Right cardiac atrium (tissue), 5 donors: ENCODE measurements around the gene CNP. TPM values are rescaled to one million over a fixed set of nuclear protein-coding genes. Genes with fewer than 3 reads are reported as not detected.
A peak's percentile ranks its signal among the peaks of the same experiment; 100 is the strongest.
"Not testable (repeated sequence)": the region's sequence is repeated elsewhere in the genome, so short reads cannot be mapped to it uniquely, and the experiment has no call there.

Experiments used
- ATAC-seq, 2 donors: fragments of 200-7000 bp; cut with Tn5 transposase; one replicate each; pipeline versions ENCODE4 v1.8.0 to v1.9.1; 2020; ENCODE audit warnings: moderate library complexity in 2 of 2, mild to moderate bottlenecking in 1 of 2
- DNase-seq, 3 donors: peaks; one replicate each; pipeline ENCODE4 v3.0.0-alpha.2; 2020
- H3K27ac ChIP-seq: one replicate; pipeline ENCODE4 v1.5.1; 2013; ENCODE audit warnings: mild to moderate bottlenecking, low read length, control low read depth, moderate library complexity
- H3K27me3 ChIP-seq: one replicate; pipeline ENCODE4 v1.6.1; 2013; ENCODE audit not compliant: control insufficient read depth, insufficient read depth
- H3K4me1 ChIP-seq: one replicate; pipeline ENCODE4 v1.6.1; 2013; ENCODE audit warnings: low read length; ENCODE audit not compliant: control insufficient read depth, insufficient read depth
- H3K4me3 ChIP-seq: one replicate; pipeline ENCODE4 v1.5.1; 2013; ENCODE audit warnings: low read length, control low read depth
- H3K9me3 ChIP-seq: one replicate; pipeline ENCODE4 v1.6.1; 2013; ENCODE audit warnings: low read length; ENCODE audit not compliant: control insufficient read depth
- WGBS: extraction: QIAGEN DNeasy Blood & Tissue Kit; methylation state at CpG from one replicate; pipeline ENCODE4 v1.1.7; 2013; 5-methylcytosine and 5-hydroxymethylcytosine counted together
- intact Hi-C, 4 donors: fragments of 100-400 bp; cut with DNase I; formaldehyde crosslinking; loops; one replicate each; pipeline versions ENCODE4 v1.11.0 to v1.14.0; 2022 to 2023
- polyA plus RNA-seq: library from polyadenylated mRNA; stranded (reverse); fragments of 200-250 nt; gene quantifications from one replicate; pipeline ENCODE4 v1.2.3, GENCODE V29; 2013
- total RNA-seq, 4 donors: library from RNA; stranded (reverse); fragmentation: NEBNext Ultra II Directional; extraction: Animal tissue kit (Norgen Biotek cat#: 25700); gene quantifications; one replicate each; pipeline ENCODE4 v1.2.1, GENCODE V29; 2021
- donor health status: healthy with polysubstance abuse.
- donor health status: DM: no; HTN: yes; CAD: no.
- donor health status: DM: no; HTN: no; CAD: no.
- donor health status: DM: no; HTN: yes; CAD: no; lungs with severe emphysema.
- donor health status: DM: yes; HTN: yes; CAD: no.

The CNP gene
- total and polyA plus RNA-seq, 5 donors: 32.1 to 41.1 (median 38.8) TPM

- no peak overlapping the region for H3K27ac ChIP-seq
These were observed 44.4 kb downstream of the CNP start for GRCh38 chr17:42010898-42011516.

GRCh38 chr17:42012363-42012762 is 45.8 kb downstream of the CNP start:
- not testable (repeated sequence) for H3K27me3 ChIP-seq, H3K9me3 ChIP-seq, ATAC-seq, H3K4me3 ChIP-seq, H3K27ac ChIP-seq, H3K4me1 ChIP-seq, DNase-seq
- intact Hi-C loops: loop anchor here in 1 of 4 donors (5.0 kb wide), 1 partner anchor 45 kb away; the partner anchor contains the start of gene CNP
- WGBS: 83% methylated on average over 4 of the region's 4 CpGs

More at GRCh38 chr17:42010898-42011516, 44.4 kb downstream of the CNP start:
- intact Hi-C loops: loop anchor here in 1 of 4 donors (5.0 kb wide), 1 partner anchor 44 kb away; the partner anchor contains the start of gene CNP
- ATAC-seq: no peak
- H3K4me3 ChIP-seq: no peak overlapping the region
- WGBS: 95% methylated on average over 3 of the region's 3 CpGs
- no peaks in the 10 kb centered on the region for H3K9me3 ChIP-seq
- peaks cover 7% of the 10 kb centered on the region for H3K4me1 ChIP-seq
- H3K27me3 ChIP-seq: no peaks in the 10 kb centered on the region
- no peak for DNase-seq

GRCh38 chr17:42013740-42014139 is 47.1 kb downstream of the CNP start:
- H3K4me1 ChIP-seq, H3K9me3 ChIP-seq, H3K27ac ChIP-seq, H3K27me3 ChIP-seq, ATAC-seq, DNase-seq, H3K4me3 ChIP-seq: not testable (repeated sequence)
- intact Hi-C loops: loop anchor here in 1 of 4 donors (5.0 kb wide), 1 partner anchor 46 kb away; the partner anchor contains the start of gene CNP
- 93% methylated on average over 12 of the region's 12 CpGs for WGBS

GRCh38 chr17:42016411-42016831 is 49.8 kb downstream of the CNP start:
- Histone ChIP-seq H3K27ac (peak overlapping the region; percentile 69), H3K4me1 (peaks cover 6% of the 10 kb centered on the region), H3K4me3 (peak overlapping the region; percentile 73), H3K27me3 (no peaks in the 10 kb centered on the region), H3K9me3 (no peaks in the 10 kb centered on the region)
- intact Hi-C loops: loop anchor here in 1 of 4 donors (5.0 kb wide), 1 partner anchor 49 kb away; the partner anchor contains the start of gene CNP
- 1% methylated on average over 12 of the region's 12 CpGs for WGBS
- DNase-seq (no peak), ATAC-seq (no peak)

GRCh38 chr17:42016941-42017865 is 50.6 kb downstream of the CNP start, which contains the start of gene DNAJC7:
TSS of gene DNAJC7 (minus strand) at chr17:42017439. CDS start at chr17:42017416, 23 bp downstream.
- under 1% methylated on average over 70 of the region's 70 CpGs for WGBS
- Histone ChIP-seq H3K4me1 (peaks cover 6% of the 10 kb centered on the region), H3K4me3 (peak within 1 kb of the TSS; percentile 73), H3K27ac (peak within 1 kb of the TSS; percentile 69), H3K27me3 (no peaks in the 10 kb centered on the region), H3K9me3 (no peaks in the 10 kb centered on the region)
- ATAC-seq: peak; percentile 96 to 97
- DNase-seq: peak; percentile 94 to 98 (median 97)
- intact Hi-C loops: loop anchor here in 1 of 4 donors (5.0 kb wide), 1 partner anchor 50 kb away; the partner anchor contains the start of gene CNP

GRCh38 chr17:42017866-42018200 is 51.2 kb downstream of the CNP start:
- peak overlapping the region; percentile 73 for H3K4me3 ChIP-seq
- 8% methylated on average over 11 of the region's 11 CpGs for WGBS
- H3K27ac ChIP-seq: peak overlapping the region; percentile 56
- no peaks in the 10 kb centered on the region for H3K27me3 ChIP-seq
- DNase-seq (peak in 1 of 3 donors; percentile 52), ATAC-seq (no peak)
- no peaks in the 10 kb centered on the region for H3K9me3 ChIP-seq
- intact Hi-C loops: loop anchor here in 1 of 4 donors (5.0 kb wide), 1 partner anchor 51 kb away; the partner anchor contains the start of gene CNP
- H3K4me1 ChIP-seq: peaks cover 3% of the 10 kb centered on the region

GRCh38 chr17:42018339-42018738 is 51.7 kb downstream of the CNP start:
- H3K27me3 ChIP-seq: no peaks in the 10 kb centered on the region
- WGBS: 33% methylated on average over 3 of the region's 3 CpGs
- H3K27ac ChIP-seq: no peak overlapping the region
- intact Hi-C loops: loop anchor here in 1 of 4 donors (5.0 kb wide), 1 partner anchor 51 kb away; the partner anchor contains the start of gene CNP
- ATAC-seq: no peak
- peak overlapping the region; percentile 73 for H3K4me3 ChIP-seq
- no peak for DNase-seq
- peaks cover 2% of the 10 kb centered on the region for H3K4me1 ChIP-seq
- no peaks in the 10 kb centered on the region for H3K9me3 ChIP-seq

GRCh38 chr17:42018988-42019387 is 52.4 kb downstream of the CNP start:
- Histone ChIP-seq H3K27me3 (no peaks in the 10 kb centered on the region), H3K4me3 (no peak overlapping the region), H3K27ac (no peak overlapping the region), H3K9me3 (no peaks in the 10 kb centered on the region), H3K4me1 (no peaks in the 10 kb centered on the region)
- ATAC-seq: no peak
- DNase-seq: no peak
- WGBS: 94% methylated on average over 4 of the region's 4 CpGs
- intact Hi-C loops: loop anchor here in 1 of 4 donors (5.0 kb wide), 1 partner anchor 52 kb away; the partner anchor contains the start of gene CNP

GRCh38 chr17:42019509-42020404 is 53.2 kb downstream of the CNP start, which contains the start of gene NKIRAS2:
TSS of gene NKIRAS2 (plus strand) at chr17:42020090. CDS start at chr17:42021578, 1,488 bp downstream.
- H3K4me3 ChIP-seq: peak within 1 kb of the TSS; percentile 83
- no peaks in the 10 kb centered on the region for H3K27me3 ChIP-seq
- H3K9me3 ChIP-seq: no peaks in the 10 kb centered on the region
- WGBS: 7% methylated on average over 49 of the region's 49 CpGs
- intact Hi-C loops: loop anchor here in 3 of 4 donors (5.0 to 10.0 kb wide), 4 partner anchors 52 to 95 kb away; partner anchors contain the start of genes CNP (in 2 of the 3) and DHX58 (in 1 of the 3)
- H3K4me1 ChIP-seq: no peaks in the 10 kb centered on the region
- ATAC-seq (peak; percentile 80 to 85), DNase-seq (peak; percentile 96 to 98 (median 98))
- H3K27ac ChIP-seq: peak within 1 kb of the TSS; percentile 49

- WGBS: 80% methylated on average over 8 of the region's 8 CpGs
- peak overlapping the region; percentile 9 for H3K27ac ChIP-seq
- not testable (repeated sequence) for H3K4me1 ChIP-seq, H3K9me3 ChIP-seq, ATAC-seq, DNase-seq, H3K27me3 ChIP-seq, H3K4me3 ChIP-seq
- intact Hi-C loops: loop anchor here in 2 of 4 donors (5.0 to 10.0 kb wide), 3 partner anchors 56 to 94 kb away; partner anchors contain the start of genes CNP (in 1 of the 2) and DHX58 (in 1 of the 2)
These were observed 54.2 kb downstream of the CNP start for GRCh38 chr17:42020845-42021244.
